ENCODE results near the gene SHISA2. TPM values are rescaled to one million over a fixed set of nuclear protein-coding genes. Genes with fewer than 3 reads are reported as not detected.

SHISA2 gene
- total RNA-seq, 3 donors from 2014 or later (not counting 1 experiment from before 2014, with no cell fraction given): 0.11 TPM; not detected in 2

- DNase-seq: no peak
- Mint-ChIP-seq H3K4me1 (no peaks in the 10 kb centered on the region), H3K36me3 (no peaks in the 10 kb centered on the region), H3K27me3 (ENCODE audit: low read depth in 2 of 2) (peaks cover 18 to 43% of the 10 kb centered on the region in 2 donors), H3K9me3 (no peaks in the 10 kb centered on the region), H3K4me3 (no peak overlapping the region), H3K27ac (no peak overlapping the region)
- Histone ChIP-seq H3K4me3 (ENCODE audit: low read length) (no peak overlapping the region), H3K9me3 (ENCODE audit: control insufficient read depth, insufficient read depth, low read length) (no peaks in the 10 kb centered on the region), H3K36me3 (ENCODE audit: control insufficient read depth, insufficient read depth, low read length) (no peaks in the 10 kb centered on the region), H3K4me1 (ENCODE audit: control insufficient read depth, insufficient read depth, low read length) (no peaks in the 10 kb centered on the region), H3K27me3 (ENCODE audit: control insufficient read depth, insufficient read depth, low read length) (no peaks in the 10 kb centered on the region), H3K27ac (ENCODE audit: low read length) (no peak overlapping the region)
- intact Hi-C loops (cut with micrococcal nuclease): no loop called here
- no peak for ATAC-seq
- no peak for TF ChIP-seq CTCF (IDR thresholded peaks at IDR 0.05)
- WGBS (ENCODE audit: insufficient coverage): 83% methylated on average over 9 of the region's 9 CpGs
Observed at GRCh38 chr13:26024558-26024957, 27.3 kb downstream of the SHISA2 start.

GRCh38 chr13:26022538-26023292 lies 29.1 kb downstream of the SHISA2 start:
- H3K4me3 Mint-ChIP-seq: no peak overlapping the region
- DNase-seq (no peak), ATAC-seq (no peak)
- Histone ChIP-seq H3K36me3 (ENCODE audit: control insufficient read depth, insufficient read depth, low read length) (no peaks in the 10 kb centered on the region), H3K4me3 (ENCODE audit: low read length) (no peak overlapping the region), H3K4me1 (ENCODE audit: control insufficient read depth, insufficient read depth, low read length) (no peaks in the 10 kb centered on the region), H3K27me3 (ENCODE audit: control insufficient read depth, insufficient read depth, low read length) (no peaks in the 10 kb centered on the region), H3K9me3 (ENCODE audit: control insufficient read depth, insufficient read depth, low read length) (no peaks in the 10 kb centered on the region), H3K27ac (ENCODE audit: low read length) (no peak overlapping the region)
- peaks cover 0 to 7% of the 10 kb centered on the region in 2 donors for H3K4me1 Mint-ChIP-seq
- 85% methylated on average over 13 of the region's 13 CpGs for WGBS (ENCODE audit: insufficient coverage)
- peaks cover 18 to 43% of the 10 kb centered on the region in 2 donors for H3K27me3 Mint-ChIP-seq (ENCODE audit: low read depth in 2 of 2)
- intact Hi-C loops (cut with micrococcal nuclease): no loop called here
- H3K9me3 Mint-ChIP-seq: no peaks in the 10 kb centered on the region
- TF ChIP-seq CTCF (IDR thresholded peaks at IDR 0.05): no peak
- H3K27ac Mint-ChIP-seq: no peak overlapping the region
- H3K36me3 Mint-ChIP-seq: no peaks in the 10 kb centered on the region

GRCh38 chr13:26021956-26022355 lies 29.9 kb downstream of the SHISA2 start:
- no peak for DNase-seq

More at GRCh38 chr13:26021956-26022355, 29.9 kb downstream of the SHISA2 start:
- Mint-ChIP-seq H3K36me3 (no peaks in the 10 kb centered on the region), H3K27me3 (ENCODE audit: low read depth in 2 of 2) (peaks cover 18 to 43% of the 10 kb centered on the region in 2 donors), H3K4me3 (no peak overlapping the region), H3K27ac (no peak overlapping the region), H3K9me3 (no peaks in the 10 kb centered on the region), H3K4me1 (peaks cover 0 to 7% of the 10 kb centered on the region in 2 donors)
- TF ChIP-seq CTCF (IDR thresholded peaks at IDR 0.05): no peak
- Histone ChIP-seq H3K36me3 (ENCODE audit: control insufficient read depth, insufficient read depth, low read length) (no peaks in the 10 kb centered on the region), H3K9me3 (ENCODE audit: control insufficient read depth, insufficient read depth, low read length) (no peaks in the 10 kb centered on the region), H3K27me3 (ENCODE audit: control insufficient read depth, insufficient read depth, low read length) (no peaks in the 10 kb centered on the region), H3K4me3 (ENCODE audit: low read length) (no peak overlapping the region), H3K4me1 (ENCODE audit: control insufficient read depth, insufficient read depth, low read length) (no peaks in the 10 kb centered on the region), H3K27ac (ENCODE audit: low read length) (no peak overlapping the region)
- intact Hi-C loops (cut with micrococcal nuclease): no loop called here
- ATAC-seq: no peak
- 82% methylated on average over 3 of the region's 3 CpGs for WGBS (ENCODE audit: insufficient coverage)

All from natural killer cell (primary cell).